HL-60 (cell line): ENCODE results near the gene RPS6KC1.
"Not testable (repeated sequence)": the region's sequence is repeated elsewhere in the genome, so short reads cannot be mapped to it uniquely, and the experiment has no call there.

ENCODE experiments used
- CTCF ChIP-seq: IDR thresholded peaks from one replicate; pipeline ENCODE4 v1.5.1; 2011; ENCODE audit warnings: low read length, control low read depth, inconsistent platforms; ENCODE audit not compliant: insufficient read depth
- POLR2AphosphoS5 ChIP-seq: IDR thresholded peaks from 2 replicates; pipeline ENCODE4 v1.6.1; 2012; ENCODE audit warnings: low read depth
- SPI1 ChIP-seq: IDR thresholded peaks from 2 replicates; pipeline ENCODE4 v1.6.1; 2012; ENCODE audit warnings: low read depth, mild to moderate bottlenecking, borderline replicate concordance
- TF ChIP-seq, protein P1 (sequence below): IDR thresholded peaks from 2 replicates; pipeline ENCODE4 v1.6.1; 2012; ENCODE audit warnings: low read depth; ENCODE audit not compliant: insufficient replicate concordance

DNA sequence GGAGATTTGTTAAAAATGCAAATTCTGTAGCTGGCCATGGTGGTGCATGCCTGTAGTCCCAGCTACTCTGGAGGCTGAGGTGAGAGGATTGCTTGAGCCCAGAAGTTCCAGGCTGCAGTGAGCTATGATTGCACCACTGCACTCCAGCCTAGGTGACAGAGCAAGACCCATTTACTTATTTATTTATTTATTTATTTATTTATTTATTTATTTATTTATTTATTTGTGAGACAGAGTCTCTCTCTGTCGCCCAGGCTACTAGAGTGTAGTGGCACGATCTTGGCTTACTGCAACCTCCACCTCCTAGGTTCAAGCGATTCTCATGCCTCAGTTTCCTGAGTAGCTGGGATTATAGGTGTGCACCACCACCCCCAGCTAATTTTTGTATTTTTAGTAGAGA, 250.5 kb downstream of the RPS6KC1 start:
- TF ChIP-seq CTCF, POLR2AphosphoS5, SPI1: not testable (repeated sequence)
- TF ChIP-seq, protein P1, sequence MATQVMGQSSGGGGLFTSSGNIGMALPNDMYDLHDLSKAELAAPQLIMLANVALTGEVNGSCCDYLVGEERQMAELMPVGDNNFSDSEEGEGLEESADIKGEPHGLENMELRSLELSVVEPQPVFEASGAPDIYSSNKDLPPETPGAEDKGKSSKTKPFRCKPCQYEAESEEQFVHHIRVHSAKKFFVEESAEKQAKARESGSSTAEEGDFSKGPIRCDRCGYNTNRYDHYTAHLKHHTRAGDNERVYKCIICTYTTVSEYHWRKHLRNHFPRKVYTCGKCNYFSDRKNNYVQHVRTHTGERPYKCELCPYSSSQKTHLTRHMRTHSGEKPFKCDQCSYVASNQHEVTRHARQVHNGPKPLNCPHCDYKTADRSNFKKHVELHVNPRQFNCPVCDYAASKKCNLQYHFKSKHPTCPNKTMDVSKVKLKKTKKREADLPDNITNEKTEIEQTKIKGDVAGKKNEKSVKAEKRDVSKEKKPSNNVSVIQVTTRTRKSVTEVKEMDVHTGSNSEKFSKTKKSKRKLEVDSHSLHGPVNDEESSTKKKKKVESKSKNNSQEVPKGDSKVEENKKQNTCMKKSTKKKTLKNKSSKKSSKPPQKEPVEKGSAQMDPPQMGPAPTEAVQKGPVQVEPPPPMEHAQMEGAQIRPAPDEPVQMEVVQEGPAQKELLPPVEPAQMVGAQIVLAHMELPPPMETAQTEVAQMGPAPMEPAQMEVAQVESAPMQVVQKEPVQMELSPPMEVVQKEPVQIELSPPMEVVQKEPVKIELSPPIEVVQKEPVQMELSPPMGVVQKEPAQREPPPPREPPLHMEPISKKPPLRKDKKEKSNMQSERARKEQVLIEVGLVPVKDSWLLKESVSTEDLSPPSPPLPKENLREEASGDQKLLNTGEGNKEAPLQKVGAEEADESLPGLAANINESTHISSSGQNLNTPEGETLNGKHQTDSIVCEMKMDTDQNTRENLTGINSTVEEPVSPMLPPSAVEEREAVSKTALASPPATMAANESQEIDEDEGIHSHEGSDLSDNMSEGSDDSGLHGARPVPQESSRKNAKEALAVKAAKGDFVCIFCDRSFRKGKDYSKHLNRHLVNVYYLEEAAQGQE: not testable (repeated sequence)
